Testis (tissue), 2 donors: ENCODE data around the gene LBH.

Experiments used
- POLR2A ChIP-seq: fragments of 450-650 bp; IDR thresholded peaks from one replicate; pipeline ENCODE4 v1.6.1; 2017; ENCODE audit warnings: antibody characterized with exemption, mild to moderate bottlenecking, moderate library complexity
- TF ChIP-seq, protein P1 (sequence below), 3 experiments: fragments of 450-650 bp in 2 of 3; fragments of 200-600 bp in 1 of 3; sonication (generic) in 1 of 3; IDR thresholded peaks; one replicate each; pipeline ENCODE4 v1.5.1; 2016 to 2019; ENCODE audit warnings: antibody characterized with exemption in 3 of 3, mild to moderate bottlenecking in 2 of 3, moderate library complexity in 1 of 3

DNA sequence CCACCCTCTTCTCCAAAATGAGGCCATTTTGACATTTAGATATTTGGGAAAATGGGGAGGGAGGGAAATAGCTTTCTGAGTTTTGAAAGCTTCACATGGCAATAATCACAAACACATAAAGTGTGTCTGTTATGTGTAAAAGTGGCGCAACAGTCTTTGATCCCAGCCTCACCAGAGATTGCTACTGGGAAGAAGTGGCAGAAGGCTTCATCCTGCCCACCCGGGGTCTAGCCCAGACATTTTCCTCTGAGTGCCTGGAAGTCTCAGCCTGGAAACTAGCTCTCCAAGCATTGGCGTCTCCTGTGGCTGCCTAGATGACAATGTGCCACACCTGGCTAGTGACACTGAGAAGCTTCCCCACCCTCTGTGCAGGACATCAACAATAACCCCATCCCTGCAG, 1.7 kb upstream of the LBH start:
- TF ChIP-seq, protein P1, sequence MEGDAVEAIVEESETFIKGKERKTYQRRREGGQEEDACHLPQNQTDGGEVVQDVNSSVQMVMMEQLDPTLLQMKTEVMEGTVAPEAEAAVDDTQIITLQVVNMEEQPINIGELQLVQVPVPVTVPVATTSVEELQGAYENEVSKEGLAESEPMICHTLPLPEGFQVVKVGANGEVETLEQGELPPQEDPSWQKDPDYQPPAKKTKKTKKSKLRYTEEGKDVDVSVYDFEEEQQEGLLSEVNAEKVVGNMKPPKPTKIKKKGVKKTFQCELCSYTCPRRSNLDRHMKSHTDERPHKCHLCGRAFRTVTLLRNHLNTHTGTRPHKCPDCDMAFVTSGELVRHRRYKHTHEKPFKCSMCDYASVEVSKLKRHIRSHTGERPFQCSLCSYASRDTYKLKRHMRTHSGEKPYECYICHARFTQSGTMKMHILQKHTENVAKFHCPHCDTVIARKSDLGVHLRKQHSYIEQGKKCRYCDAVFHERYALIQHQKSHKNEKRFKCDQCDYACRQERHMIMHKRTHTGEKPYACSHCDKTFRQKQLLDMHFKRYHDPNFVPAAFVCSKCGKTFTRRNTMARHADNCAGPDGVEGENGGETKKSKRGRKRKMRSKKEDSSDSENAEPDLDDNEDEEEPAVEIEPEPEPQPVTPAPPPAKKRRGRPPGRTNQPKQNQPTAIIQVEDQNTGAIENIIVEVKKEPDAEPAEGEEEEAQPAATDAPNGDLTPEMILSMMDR (IDR thresholded peaks at IDR 0.05), result no peak
- TF ChIP-seq POLR2A, result no peak
